IMR-90 (cell line): ENCODE data around the gene ABCA7.
A peak's percentile ranks its signal among the peaks of the same experiment; 100 is the strongest.

Source experiments
- BHLHE40 ChIP-seq: fragments of 150-350 bp; IDR thresholded peaks from 2 replicates; pipeline ENCODE4 v1.6.1; 2016; ENCODE audit warnings: mild to moderate bottlenecking, low read depth, low read length
- CEBPB ChIP-seq: IDR thresholded peaks from 2 replicates; pipeline ENCODE4 v1.6.1; 2012; ENCODE audit warnings: low read depth, low read length, improper control_type of control experiment
- CTCF ChIP-seq: conservative IDR thresholded peaks from 2 replicates; pipeline ENCODE4 v1.5.1; 2012; ENCODE audit warnings: mild to moderate bottlenecking, low read depth, low read length, improper control_type of control experiment
- ELK1 ChIP-seq: fragments of 150-350 bp; IDR thresholded peaks from 2 replicates; pipeline ENCODE4 v1.6.1; 2016; ENCODE audit warnings: low read depth, mild to moderate bottlenecking, low read length, moderate library complexity, borderline replicate concordance
- MAFK ChIP-seq: IDR thresholded peaks from 2 replicates; pipeline ENCODE4 v1.6.1; 2012; ENCODE audit warnings: low read depth, low read length, improper control_type of control experiment
- MAZ ChIP-seq: IDR thresholded peaks from 2 replicates; pipeline ENCODE4 v1.6.1; 2012; ENCODE audit warnings: low read depth, mild to moderate bottlenecking, low read length, improper control_type of control experiment, moderate library complexity, borderline replicate concordance
- POLR2A ChIP-seq: IDR thresholded peaks from 2 replicates; pipeline ENCODE4 v1.6.1; 2012; ENCODE audit warnings: mild to moderate bottlenecking, low read depth, low read length
- RAD21 ChIP-seq: IDR thresholded peaks from 2 replicates; pipeline ENCODE4 v1.6.1; 2012; ENCODE audit warnings: low read length, improper control_type of control experiment
- RCOR1 ChIP-seq: IDR thresholded peaks from 2 replicates; pipeline ENCODE4 v1.6.1; 2012; ENCODE audit warnings: mild to moderate bottlenecking, low read length, improper control_type of control experiment; ENCODE audit not compliant: insufficient replicate concordance
- RFX5 ChIP-seq: IDR thresholded peaks from 2 replicates; pipeline ENCODE4 v1.8.0; 2012; ENCODE audit warnings: low read depth, mild to moderate bottlenecking, low read length, moderate library complexity
- SMC3 ChIP-seq: fragments of 150-350 bp; IDR thresholded peaks from 2 replicates; pipeline ENCODE4 v1.6.1; 2016; ENCODE audit warnings: low read depth, mild to moderate bottlenecking, antibody characterized with exemption, low read length, moderate library complexity
- USF2 ChIP-seq: fragments of 150-350 bp; IDR thresholded peaks from 2 replicates; pipeline ENCODE4 v1.6.1; 2017; ENCODE audit warnings: mild to moderate bottlenecking, antibody characterized with exemption, low read length, low read depth

GRCh38 chr19:1028062-1028926 is 11.6 kb upstream of the ABCA7 start:
- TF ChIP-seq CTCF (no peak), CEBPB (no peak), MAFK (no peak), MAZ (peak; percentile 77; the same call in 1 of the 2 replicates), RAD21 (no peak), USF2 (no peak), POLR2A (no peak), BHLHE40 (no peak), ELK1 (no peak), SMC3 (no peak), RFX5 (no peak), RCOR1 (no peak)
